GM23248 (cell line): Measurements from ENCODE around the gene CTSD. TPM values are rescaled to one million over a fixed set of nuclear protein-coding genes. Genes with fewer than 3 reads are reported as not detected.

Experiments
- DNase-seq: peaks from one replicate; pipeline ENCODE4 v3.0.0-alpha.2; 2015
- H2AFZ ChIP-seq: fragments of 200-600 bp; sonication (generic); 2 replicates; pipeline ENCODE4 v1.6.1; 2016; ENCODE audit warnings: antibody characterized with exemption
- H3F3A ChIP-seq: fragments of 200-600 bp; sonication (generic); 2 replicates; pipeline ENCODE4 v1.6.1; 2016; ENCODE audit warnings: mild to moderate bottlenecking, antibody characterized with exemption, mixed run types; ENCODE audit not compliant: insufficient read depth
- H3K27ac ChIP-seq: fragments of 200-600 bp; sonication (generic); 2 replicates; pipeline ENCODE4 v1.5.1; 2016; ENCODE audit warnings: mild to moderate bottlenecking
- H3K27me3 ChIP-seq: fragments of 200-600 bp; sonication (generic); replicated peaks from 2 replicates; pipeline ENCODE4 v1.6.1; 2016; ENCODE audit warnings: mild to moderate bottlenecking; ENCODE audit not compliant: insufficient read depth
- H3K36me3 ChIP-seq: fragments of 200-600 bp; sonication (generic); 2 replicates; pipeline ENCODE4 v1.6.1; 2016; ENCODE audit warnings: low read depth, mild to moderate bottlenecking
- H3K4me1 ChIP-seq: fragments of 200-600 bp; sonication (generic); 2 replicates; pipeline ENCODE4 v1.6.1; 2016; ENCODE audit warnings: mild to moderate bottlenecking; ENCODE audit not compliant: insufficient read depth
- H3K4me2 ChIP-seq: fragments of 200-600 bp; sonication (generic); one replicate; pipeline ENCODE4 v1.6.1; 2016; ENCODE audit warnings: mild to moderate bottlenecking; ENCODE audit not compliant: unreplicated experiment
- H3K4me3 ChIP-seq: fragments of 200-600 bp; sonication (generic); 2 replicates; pipeline ENCODE4 v1.5.1; 2016; ENCODE audit warnings: mild to moderate bottlenecking
- H3K79me2 ChIP-seq: fragments of 200-600 bp; sonication (generic); 2 replicates; pipeline ENCODE4 v1.6.1; 2016; ENCODE audit warnings: mild to moderate bottlenecking; ENCODE audit not compliant: insufficient read depth
- H3K9ac ChIP-seq: fragments of 200-600 bp; sonication (generic); 2 replicates; pipeline ENCODE4 v1.6.1; 2016; ENCODE audit warnings: mild to moderate bottlenecking
- H3K9me2 ChIP-seq: fragments of 200-600 bp; sonication (generic); 2 replicates; pipeline ENCODE4 v1.6.1; 2016; ENCODE audit warnings: mixed run types, mild to moderate bottlenecking, moderate library complexity; ENCODE audit not compliant: insufficient read depth
- H3K9me3 ChIP-seq: fragments of 200-600 bp; sonication (generic); one replicate; pipeline ENCODE4 v1.6.1; 2017; ENCODE audit warnings: low read depth
- H4K20me1 ChIP-seq: fragments of 200-600 bp; sonication (generic); 2 replicates; pipeline ENCODE4 v1.6.0; 2016; ENCODE audit not compliant: insufficient read depth
- EZH2 ChIP-seq: fragments of 200-600 bp; sonication (generic); IDR thresholded peaks from 2 replicates; pipeline ENCODE4 v1.6.1; 2018; ENCODE audit warnings: antibody characterized with exemption, mild to moderate bottlenecking; ENCODE audit not compliant: insufficient read depth, poor library complexity, severe bottlenecking
- EZH2phosphoT487 ChIP-seq: fragments of 200-600 bp; sonication (generic); IDR thresholded peaks from 2 replicates; pipeline ENCODE4 v1.6.1; 2018; ENCODE audit warnings: antibody characterized with exemption, moderate library complexity, mild to moderate bottlenecking, low read depth; ENCODE audit not compliant: insufficient read depth
- WGBS, 2 experiments: methylation state at CpG; one replicate each; pipeline ENCODE4 v1.1.6; 2015 to 2017; ENCODE audit warnings: low lambda C conversion rate in 2 of 2, low coverage in 1 of 2; ENCODE audit errors: missing lambda C conversion rate in 2 of 2; 5-methylcytosine and 5-hydroxymethylcytosine counted together
- in situ Hi-C: fragments of 300-500 bp; cut with MboI; formaldehyde crosslinking; loops from 2 replicates; pipeline ENCODE4 v1.15.0; 2020
- polyA plus RNA-seq: library from polyadenylated mRNA; unstranded; fragments of >200 nt; fragmentation: Nextera tagmentation; extraction: Ambion mirVana; gene quantifications from 2 replicates; pipeline ENCODE4 v1.2.1, GENCODE V29; 2016
- total RNA-seq: library from RNA; depleted of rRNA; stranded (reverse); fragments of >200 nt; shearing (Covaris generic); gene quantifications from 2 replicates; pipeline ENCODE4 v1.2.3, GENCODE V29; 2014

CTSD gene
- total and polyA plus RNA-seq, 2 experiments from 2014 or later, result 305 to 321 TPM

- H3K4me2 ChIP-seq, result no peak overlapping the region
- no peak for DNase-seq
- H3K27ac ChIP-seq, result no peak overlapping the region
- in situ Hi-C loops, result no loop called here
- no peaks in the 10 kb centered on the region for H4K20me1 ChIP-seq
- no peak overlapping the region for H3K4me3 ChIP-seq
- H3K9me3 ChIP-seq, result no peaks in the 10 kb centered on the region
- H3K9ac ChIP-seq, result no peak overlapping the region
- WGBS, 2 experiments, result 67 to 71% methylated on average over 28 of the region's 28 CpGs
- H3F3A ChIP-seq, result peaks cover 10% of the 10 kb centered on the region; the same call in 1 of the 2 replicates
- H3K79me2 ChIP-seq, result no peaks in the 10 kb centered on the region
- H2AFZ ChIP-seq, result no peak overlapping the region
- no peaks in the 10 kb centered on the region for H3K36me3 ChIP-seq
- no peaks in the 10 kb centered on the region for H3K9me2 ChIP-seq
- no peaks in the 10 kb centered on the region for H3K4me1 ChIP-seq
- peaks cover 3% of the 10 kb centered on the region for H3K27me3 ChIP-seq
- no peak for TF ChIP-seq EZH2
- no peak for TF ChIP-seq EZH2phosphoT487
Measured at GRCh38 chr11:1733716-1734640, 29.7 kb downstream of the CTSD start.

GRCh38 chr11:1733009-1733715 lies 30.6 kb downstream of the CTSD start:
- Histone ChIP-seq H4K20me1 (no peaks in the 10 kb centered on the region), H3K9me2 (no peaks in the 10 kb centered on the region), H3K4me3 (no peak overlapping the region), H3K9ac (no peak overlapping the region), H3K4me1 (no peaks in the 10 kb centered on the region), H3F3A (peaks cover 10% of the 10 kb centered on the region; the same call in 1 of the 2 replicates), H3K79me2 (no peaks in the 10 kb centered on the region), H3K27me3 (peaks cover 11% of the 10 kb centered on the region), H3K36me3 (no peaks in the 10 kb centered on the region), H3K9me3 (no peaks in the 10 kb centered on the region), H3K4me2 (no peak overlapping the region), H2AFZ (no peak overlapping the region), H3K27ac (no peak overlapping the region)
- in situ Hi-C loops, result no loop called here
- 52 to 53% methylated on average over 13 to 14 of the region's 14 CpGs for WGBS, 2 experiments
- no peak for DNase-seq
- no peak for TF ChIP-seq EZH2phosphoT487
- TF ChIP-seq EZH2, result no peak

GRCh38 chr11:1732418-1733008 lies 31.2 kb downstream of the CTSD start:
- Histone ChIP-seq H3F3A (peaks cover 10% of the 10 kb centered on the region; the same call in 1 of the 2 replicates), H2AFZ (no peak overlapping the region), H3K27ac (no peak overlapping the region), H3K4me1 (no peaks in the 10 kb centered on the region), H3K4me3 (no peak overlapping the region), H3K9me3 (no peaks in the 10 kb centered on the region), H3K79me2 (no peaks in the 10 kb centered on the region), H3K27me3 (peaks cover 18% of the 10 kb centered on the region), H3K9ac (no peak overlapping the region), H3K4me2 (no peak overlapping the region), H3K9me2 (no peaks in the 10 kb centered on the region), H4K20me1 (no peaks in the 10 kb centered on the region), H3K36me3 (no peaks in the 10 kb centered on the region)
- 22 to 36% methylated on average over 12 to 13 of the region's 13 CpGs for WGBS, 2 experiments
- in situ Hi-C loops, result no loop called here
- no peak for TF ChIP-seq EZH2phosphoT487
- TF ChIP-seq EZH2, result no peak
- DNase-seq, result peak; percentile 18

DNA sequence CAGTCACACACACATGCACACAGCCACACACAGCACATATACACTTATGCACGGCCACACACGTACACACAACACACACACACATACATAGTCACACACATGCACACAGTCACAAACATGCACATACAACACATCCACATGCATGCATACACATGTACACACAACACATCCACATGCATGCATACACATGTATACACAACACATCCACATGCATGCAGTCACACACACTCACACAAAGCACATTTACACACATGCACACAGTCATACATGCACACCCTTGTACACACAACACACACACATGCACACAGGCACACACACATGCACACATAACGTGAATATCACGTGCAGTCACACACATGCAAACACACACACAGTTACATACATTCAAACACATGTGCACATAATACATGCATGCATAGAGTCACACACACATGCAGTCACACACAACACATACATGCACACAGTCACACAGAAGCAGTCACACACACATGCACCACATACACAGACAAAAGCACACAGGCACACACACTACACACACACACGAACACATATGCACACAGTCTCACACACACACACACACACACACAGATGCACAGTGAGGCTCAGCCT lies 32.2 kb downstream of the CTSD start:
- peaks cover 27% of the 10 kb centered on the region for H3K27me3 ChIP-seq
- no peak for TF ChIP-seq EZH2phosphoT487
- no peak for TF ChIP-seq EZH2
- 44 to 48% methylated on average over 5 of the region's 5 CpGs for WGBS, 2 experiments

More for the DNA sequence above, 32.2 kb downstream of the CTSD start:
- no peak overlapping the region for H3K27ac ChIP-seq
- no peak overlapping the region for H3K4me3 ChIP-seq
- no peaks in the 10 kb centered on the region for H4K20me1 ChIP-seq
- no peaks in the 10 kb centered on the region for H3K9me3 ChIP-seq
- H2AFZ ChIP-seq, result no peak overlapping the region
- no peak overlapping the region for H3K4me2 ChIP-seq
- in situ Hi-C loops, result no loop called here
- no peak for DNase-seq
- no peaks in the 10 kb centered on the region for H3K4me1 ChIP-seq
- no peaks in the 10 kb centered on the region for H3K79me2 ChIP-seq
- no peaks in the 10 kb centered on the region for H3K36me3 ChIP-seq
- H3K9me2 ChIP-seq, result no peaks in the 10 kb centered on the region
- H3K9ac ChIP-seq, result no peak overlapping the region
- peaks cover 10% of the 10 kb centered on the region; the same call in 1 of the 2 replicates for H3F3A ChIP-seq
